GM12878 (cell line): ENCODE measurements around the gene DYNC1LI1. TPM values are rescaled to one million over a fixed set of nuclear protein-coding genes. Genes with fewer than 3 reads are reported as not detected.

Source experiments
- ATAC-seq: fragments of 200-7000 bp; cut with Tn5 transposase; 3 replicates; pipeline ENCODE4 v1.9.1; 2020; ENCODE audit warnings: mild to moderate bottlenecking, moderate library complexity
- BruUV-seq: library from RNA; stranded (reverse); fragments of 400-500 nt; replicated peaks from 2 replicates; lab custom pipeline; 2021; lab: Mats Ljungman, UMichigan
- CTCF ChIA-PET: fragments of 300-600 bp; sonication (Branson Sonifier 250); formaldehyde crosslinking; extraction: SDS; loops from one replicate; lab custom pipeline; 2021; ENCODE audit warnings: inconsistent platforms; lab: Yijun Ruan, JAX
- POLR2A ChIA-PET: fragments of 350-600 bp; formaldehyde crosslinking; extraction: SDS; loops from one replicate; lab custom pipeline; 2021; ENCODE audit warnings: inconsistent platforms; lab: Charles Lee
- RAD21 ChIA-PET: fragments of 300-600 bp; sonication (Branson Sonifier 250); formaldehyde crosslinking; loops from one replicate; lab custom pipeline; 2023; ENCODE audit warnings: antibody characterized with exemption; ENCODE audit not compliant: unreplicated experiment; lab: Charles Lee
- SMC1A ChIA-PET: fragments of 300-600 bp; sonication (Branson Sonifier 250); formaldehyde crosslinking; loops from one replicate; lab custom pipeline; 2023; ENCODE audit not compliant: unreplicated experiment, uncharacterized antibody; lab: Charles Lee
- DNase-seq: peaks from one replicate; pipeline ENCODE4 v3.0.0-alpha.2; 2011; ENCODE audit warnings: low read depth, low spot score
- FAIRE-seq: peaks from 3 replicates; lab custom pipeline; 2011; peaks lifted over from hg19 to GRCh38; lab: Jason Lieb, UNC
- H2AFZ ChIP-seq: 2 replicates; pipeline ENCODE4 v1.6.0; 2011; ENCODE audit warnings: low read depth, low read length, control low read depth; ENCODE audit not compliant: control insufficient read depth
- H3K27ac ChIP-seq: 2 replicates; pipeline ENCODE4 v1.5.1; 2011; ENCODE audit warnings: control low read depth; ENCODE audit not compliant: control insufficient read depth, insufficient read depth
- H3K27me3 ChIP-seq, 2 experiments: replicated peaks in 1 of 2; 2 replicates each; pipeline versions ENCODE4 v1.6.0 to v1.6.1; 2011; ENCODE audit warnings: low read length in 1 of 2; ENCODE audit not compliant: control insufficient read depth in 2 of 2, insufficient read depth in 2 of 2
- H3K36me3 ChIP-seq, 2 experiments: 2 replicates each; pipeline ENCODE4 v1.5.1; 2011; ENCODE audit warnings: low read length in 1 of 2; ENCODE audit not compliant: control insufficient read depth in 2 of 2, insufficient read depth in 2 of 2
- H3K4me1 ChIP-seq: 2 replicates; pipeline ENCODE4 v1.6.1; 2011; ENCODE audit warnings: mild to moderate bottlenecking, low read length, moderate library complexity, mixed read lengths; ENCODE audit not compliant: control insufficient read depth, insufficient read depth
- H3K4me2 ChIP-seq: 2 replicates; pipeline ENCODE4 v1.6.0; 2011; ENCODE audit warnings: control low read depth; ENCODE audit not compliant: control insufficient read depth, insufficient read depth
- H3K4me3 ChIP-seq: fragments of 200-600 bp; sonication (generic); 2 replicates; pipeline ENCODE4 v1.5.1; 2016
- H3K79me2 ChIP-seq: 2 replicates; pipeline ENCODE4 v1.6.0; 2011; ENCODE audit warnings: low read length; ENCODE audit not compliant: control insufficient read depth, insufficient read depth
- H3K9ac ChIP-seq: 2 replicates; pipeline ENCODE4 v1.8.0; 2011; ENCODE audit warnings: low read length, control low read depth, mixed read lengths; ENCODE audit not compliant: control insufficient read depth, insufficient read depth
- H3K9me3 ChIP-seq: replicated peaks from 3 replicates; pipeline ENCODE4 v1.5.1; 2011; ENCODE audit warnings: mild to moderate bottlenecking, low read length; ENCODE audit not compliant: control insufficient read depth, insufficient read depth
- H4K20me1 ChIP-seq: 2 replicates; pipeline ENCODE4 v1.6.0; 2011; ENCODE audit not compliant: control insufficient read depth, insufficient read depth
- ASH2L ChIP-seq: fragments of 300-600, 200-600 bp; sonication (generic); IDR thresholded peaks from 2 replicates; pipeline ENCODE4 v1.6.1; 2017; ENCODE audit warnings: low read depth, mild to moderate bottlenecking, borderline replicate concordance
- BCL3 ChIP-seq: IDR thresholded peaks from 2 replicates; pipeline ENCODE4 v1.6.1; 2011; ENCODE audit warnings: borderline replicate concordance, low read depth, mild to moderate bottlenecking, moderate library complexity, low read length; ENCODE audit not compliant: insufficient read depth, poor library complexity, severe bottlenecking
- CHD4 ChIP-seq: fragments of 200-600 bp; sonication (generic); IDR thresholded peaks from 2 replicates; pipeline ENCODE4 v1.6.1; 2016; ENCODE audit warnings: mild to moderate bottlenecking
- ELK1 ChIP-seq: IDR thresholded peaks from 2 replicates; pipeline ENCODE4 v1.6.1; 2012; ENCODE audit warnings: low read depth, low read length, improper control_type of control experiment
- MEF2A ChIP-seq: IDR thresholded peaks from 2 replicates; pipeline ENCODE4 v1.6.1; 2011; ENCODE audit warnings: low read depth, mild to moderate bottlenecking, low read length, moderate library complexity; ENCODE audit not compliant: insufficient read depth
- NR2F1 ChIP-seq: fragments of 450-650 bp; conservative IDR thresholded peaks from 2 replicates; pipeline ENCODE4 v1.6.1; 2017; ENCODE audit warnings: mild to moderate bottlenecking
- PAX5 ChIP-seq: IDR thresholded peaks from 2 replicates; pipeline ENCODE4 v1.6.1; 2011; ENCODE audit warnings: low read depth, low read length, borderline replicate concordance
- RFX5 ChIP-seq: IDR thresholded peaks from 2 replicates; pipeline ENCODE4 v1.6.1; 2011; ENCODE audit warnings: low read depth, low read length, improper control_type of control experiment
- STAT3 ChIP-seq: IDR thresholded peaks from 2 replicates; pipeline ENCODE4 v1.6.1; 2011; ENCODE audit warnings: low read depth, low read length, improper control_type of control experiment
- ZSCAN29 ChIP-seq: fragments of 450-650 bp; IDR thresholded peaks from 2 replicates; pipeline ENCODE4 v1.6.1; 2017; ENCODE audit warnings: mild to moderate bottlenecking, moderate library complexity
- in situ Hi-C: fragments of 300-500 bp; cut with MboI; formaldehyde crosslinking; loops from 9 replicates; pipeline ENCODE4 v1.14.3; 2018; ENCODE audit warnings: mixed read lengths
- intact Hi-C: fragments of 100-400 bp; cut with micrococcal nuclease; formaldehyde crosslinking; loops from one replicate; pipeline ENCODE4 v1.14.2; 2022; ENCODE audit not compliant: unreplicated experiment
- polyA plus RNA-seq, 11 experiments: library from polyadenylated mRNA; depleted of rRNA in 4 of 11; unstranded in 6 of 11; stranded (reverse) in 5 of 11; fragments of >200 nt; fragmentation: Nextera tagmentation in 4 of 11; fragmentation: Illumina TruSeq in 1 of 11; extraction: Ambion mirVana in 4 of 11; extraction: Trizol in 1 of 11; gene quantifications; 1 replicate in 1 of 11; 2 replicates in 10 of 11; pipeline versions ENCODE4 v1.2.1 to v1.2.3, GENCODE V29; 2011 to 2016; ENCODE audit warnings: inconsistent platforms in 2 of 11, missing spikeins in 2 of 11, low read depth in 1 of 11
- total RNA-seq, 4 experiments: library from RNA; depleted of rRNA in 3 of 4; stranded (reverse); fragments of >200 nt in 3 of 4; fragmentation: Illumina TruSeq in 1 of 4; extraction: Trizol in 1 of 4; gene quantifications; 2 replicates each; pipeline versions ENCODE4 v1.2.1 to v1.2.3, GENCODE V29; 2013 to 2021

Gene DYNC1LI1
- total and polyA plus RNA-seq, 10 of the 15 experiments (the other 5 are each of a cell fraction or from before 2014, with no cell fraction given), result 11.5 to 51.7 (median 32.0) TPM

- TF ChIP-seq ELK1, result no peak
- no peak for TF ChIP-seq CHD4
- no peak for TF ChIP-seq BCL3
- no peak for TF ChIP-seq NR2F1
- TF ChIP-seq MEF2A, result no peak
- TF ChIP-seq RFX5, result no peak
- TF ChIP-seq PAX5, result no peak
- no peak for TF ChIP-seq ASH2L
- TF ChIP-seq ZSCAN29, result no peak
- TF ChIP-seq STAT3, result no peak
- TF ChIP-seq, all 136 proteins: peak for 0
- no peak overlapping the region for H2AFZ ChIP-seq
- H3K4me2 ChIP-seq, result no peak overlapping the region
- ChIA-PET SMC1A (interaction anchor here (0.8 to 1.4 kb wide), 4 partner anchors 13 to 402 kb away, joined by 3 to 4 read pairs (median 3); no protein-coding TSS in a partner anchor), POLR2A (no interaction called here), CTCF (interaction anchor here (0.8 kb wide), 1 partner anchor 24 kb away, joined by 3 read pairs; no protein-coding TSS in a partner anchor), RAD21 (interaction anchor here (0.9 kb wide), 1 partner anchor 171 kb away, joined by 3 read pairs; no protein-coding TSS in a partner anchor)
- no peaks in the 10 kb centered on the region; a peak in 1 of 4 replicates for H3K36me3 ChIP-seq
- no peaks in the 10 kb centered on the region for H4K20me1 ChIP-seq
- no peak overlapping the region for H3K4me3 ChIP-seq
- H3K9me3 ChIP-seq, result no peaks in the 10 kb centered on the region
- H3K27ac ChIP-seq, result no peak overlapping the region
- no peak for DNase-seq
- BruUV-seq, result no TSS peak
- intact Hi-C loops (no loop called here), in situ Hi-C loops (no loop called here)
- no peaks in the 10 kb centered on the region for H3K27me3 ChIP-seq
- H3K4me1 ChIP-seq, result no peaks in the 10 kb centered on the region; the same call in 1 of the 2 replicates
- peaks cover 4% of the 10 kb centered on the region; the same call in 1 of the 2 replicates for H3K79me2 ChIP-seq
- no peak for ATAC-seq
- no peak overlapping the region for H3K9ac ChIP-seq
- FAIRE-seq, result no peak
Measured at GRCh38 chr3:32545305-32545704, 25.4 kb downstream of the DYNC1LI1 start.
